ENCODE measurements around the gene KRT82. TPM values are rescaled to one million over a fixed set of nuclear protein-coding genes. Genes with fewer than 3 reads are reported as not detected.
"Not testable (repeated sequence)": the region's sequence is repeated elsewhere in the genome, so short reads cannot be mapped to it uniquely, and the experiment has no call there.

KRT82 gene
- not detected for total RNA-seq
- long read RNA-seq = 0 reads

DNA sequence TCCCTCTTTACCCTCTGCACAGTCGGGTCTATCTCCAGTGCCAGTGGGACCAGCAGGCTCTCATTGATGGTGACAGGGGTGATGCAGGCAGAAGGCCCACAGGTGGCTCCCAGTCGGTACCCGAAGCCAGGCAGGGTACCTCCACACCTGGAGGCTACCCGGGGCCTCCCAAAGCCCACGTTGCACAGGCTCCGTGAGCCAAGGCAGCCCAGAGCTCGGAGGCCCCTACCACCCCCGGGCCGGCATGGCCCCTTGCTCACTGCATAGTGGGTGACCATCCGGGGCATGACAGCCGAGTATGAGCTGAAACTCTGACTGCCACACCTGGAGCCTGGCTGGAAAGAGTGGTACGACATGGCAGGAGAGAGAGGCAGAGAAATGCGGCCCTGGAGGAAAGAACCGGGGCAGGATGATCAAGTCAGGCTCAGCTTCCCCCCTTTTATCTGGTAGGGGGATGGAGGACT, at the start of gene KRT82:
TSS of gene KRT82 (minus strand) at position 414 of the 464 bp plus-strand sequence. CDS start at position 356, 58 bp downstream.
- DNase-seq (no peak), ATAC-seq (no peak)
- intact Hi-C loops (cut with micrococcal nuclease) = no loop called here

DNA sequence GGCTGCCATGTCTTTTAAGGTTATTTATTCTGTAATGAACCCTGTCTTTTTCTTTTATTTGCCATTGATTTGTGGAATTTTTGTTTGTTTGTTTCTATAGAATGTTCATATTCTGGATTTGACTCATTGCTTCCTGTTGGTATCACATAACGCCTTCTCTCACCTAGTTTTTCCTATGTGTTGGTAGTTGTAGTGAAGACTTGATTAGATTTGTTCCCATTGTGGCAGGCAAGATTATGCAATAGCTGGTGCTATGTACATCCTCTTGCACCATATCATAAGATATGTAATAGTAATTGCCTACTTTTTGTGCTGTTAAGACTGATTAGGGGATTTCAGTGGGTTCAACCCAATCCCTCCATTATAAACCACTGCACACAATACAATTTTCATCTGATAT, 49.7 kb upstream of the KRT82 start:
- ATAC-seq (no peak), DNase-seq (no peak)
- intact Hi-C loops (cut with micrococcal nuclease) = no loop called here

DNA sequence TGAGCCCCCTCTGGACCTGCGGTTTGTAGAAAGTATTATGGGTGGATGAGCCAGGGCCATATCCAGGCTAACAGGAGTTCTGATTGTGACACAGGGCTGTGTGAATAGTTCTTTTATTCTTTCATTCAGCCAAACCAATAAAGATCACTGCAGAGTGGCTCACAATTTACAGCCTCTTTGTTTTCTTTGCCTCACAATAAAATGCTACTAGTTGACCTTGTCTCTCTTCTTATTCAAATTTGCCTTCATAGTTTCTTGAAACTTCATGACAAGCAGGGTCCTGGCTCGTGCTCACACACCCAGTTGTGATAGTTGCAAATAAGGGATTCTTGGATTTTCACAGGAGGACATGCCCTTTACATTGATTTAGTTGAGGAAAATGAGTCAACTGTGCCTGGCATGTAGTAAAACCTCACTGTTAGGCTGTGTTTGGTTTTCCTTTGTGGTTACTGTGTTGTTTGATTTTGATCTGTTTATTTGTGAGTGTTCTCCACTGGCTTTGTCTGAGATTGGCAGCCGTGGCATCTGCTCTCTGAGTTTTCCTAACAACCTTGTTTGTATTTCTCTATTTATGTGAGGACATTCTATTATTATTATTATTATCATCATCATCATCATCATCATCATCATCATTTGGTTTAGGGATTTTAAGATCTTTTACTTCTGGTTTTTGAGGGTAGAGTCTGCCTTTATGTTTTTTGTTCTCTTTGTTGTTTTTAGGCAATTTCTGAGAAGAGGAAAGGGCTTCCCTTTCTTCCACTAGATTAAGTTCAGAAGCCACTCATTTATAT, 48.5 kb upstream of the KRT82 start:
- intact Hi-C loops (cut with micrococcal nuclease) = no loop called here
- DNase-seq = no peak
- no peak for ATAC-seq

DNA sequence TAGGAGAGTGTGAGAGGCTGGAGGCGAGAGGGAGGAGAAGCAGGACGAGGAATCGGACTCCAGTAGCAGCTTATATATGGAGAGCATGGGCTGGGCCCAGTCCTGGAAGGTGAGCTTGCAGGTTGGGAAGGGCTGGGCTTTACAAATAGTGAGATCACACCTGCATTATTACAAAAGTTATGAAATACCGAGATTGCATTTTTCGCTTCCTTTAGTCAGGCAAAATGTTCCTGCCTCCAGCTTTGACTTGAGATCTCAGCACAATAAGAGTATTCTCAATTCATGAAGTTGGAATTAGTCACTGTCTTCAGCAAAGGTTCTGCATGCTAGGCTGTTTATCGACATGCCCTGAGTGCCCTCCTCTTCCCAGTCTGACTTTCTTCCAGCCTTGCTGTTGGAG, 46.0 kb upstream of the KRT82 start, which contains the start of gene KRT6B:
TSS of gene KRT6B (minus strand) at position 46 of the 400 bp plus-strand sequence. CDS start 68 bp downstream, outside the sequence.
- ATAC-seq (no peak), DNase-seq (no peak)
- intact Hi-C loops (cut with micrococcal nuclease) = no loop called here

DNA sequence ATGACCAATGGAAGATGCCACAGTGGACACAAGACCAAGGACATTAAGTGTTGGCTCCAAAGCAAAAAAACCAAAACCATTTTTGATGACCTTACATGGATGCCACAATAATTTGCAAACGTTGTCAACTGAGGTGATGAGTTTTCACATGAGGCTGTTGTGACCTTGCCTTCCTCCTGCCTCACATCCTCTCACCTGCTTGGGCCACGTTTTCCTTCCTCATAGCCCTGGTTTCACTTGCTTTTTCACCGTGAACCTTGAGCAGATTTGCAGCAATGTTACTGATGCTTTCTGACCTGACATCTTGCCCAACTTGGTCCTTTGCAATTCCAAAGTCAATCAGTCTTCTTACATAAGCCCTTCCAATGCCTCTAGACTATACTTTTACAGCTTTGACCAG, 42.1 kb upstream of the KRT82 start:
- intact Hi-C loops (cut with micrococcal nuclease) = no loop called here
- DNase-seq = no peak
- no peak for ATAC-seq

DNA sequence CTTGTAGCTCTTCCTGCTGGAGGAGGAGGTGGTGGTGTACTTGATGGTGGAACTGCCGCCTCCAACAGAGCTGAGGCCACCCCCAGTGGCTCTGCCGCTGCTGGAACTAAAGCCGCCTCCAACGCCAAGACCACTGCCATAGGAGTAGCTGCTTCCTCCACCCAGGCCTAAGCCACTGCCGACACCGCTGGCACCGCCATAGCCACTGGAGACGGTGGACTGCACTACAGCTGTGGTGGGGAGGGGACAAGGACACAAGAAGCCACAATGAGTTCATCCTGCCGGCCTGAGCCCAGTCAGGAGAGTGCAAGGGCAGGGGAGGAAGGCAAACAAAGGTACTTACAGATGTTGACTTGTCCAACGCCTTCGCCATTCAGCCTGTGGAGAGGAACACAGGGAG, 41.1 kb upstream of the KRT82 start:
- DNase-seq; ATAC-seq; intact Hi-C loops (cut with micrococcal nuclease): not testable (repeated sequence)

DNA sequence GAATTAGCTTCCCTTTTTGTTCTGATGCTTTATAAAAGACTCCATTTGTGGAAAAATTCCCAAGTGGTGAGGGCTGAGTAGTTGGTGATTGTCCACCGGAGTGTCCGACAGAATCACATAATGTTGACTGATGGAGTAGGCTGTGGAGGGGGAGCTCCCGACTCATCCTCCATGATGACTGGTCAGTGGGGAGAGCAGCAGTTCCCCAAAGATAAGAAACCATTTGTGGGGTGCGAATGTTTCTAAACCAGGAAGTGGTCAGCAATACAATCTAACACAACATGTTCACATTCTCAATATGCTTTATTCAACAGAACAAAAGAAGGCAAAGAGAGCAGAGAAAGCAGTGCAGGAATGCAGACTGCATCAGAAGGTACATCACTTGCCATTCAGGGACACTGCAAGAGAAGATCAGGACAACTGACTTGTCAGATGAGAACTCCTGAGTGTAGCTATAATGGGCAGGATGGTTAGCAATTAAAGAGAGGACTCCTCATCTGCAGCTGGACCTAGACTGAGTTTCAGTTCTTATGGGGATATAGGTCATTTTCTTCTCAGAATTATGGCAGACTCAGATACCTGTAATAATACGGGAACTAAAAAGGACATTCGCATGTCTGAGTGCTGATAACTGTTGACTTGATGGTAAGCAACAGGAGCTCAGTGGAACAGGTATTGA, 40.4 kb upstream of the KRT82 start:
- ATAC-seq = no peak
- intact Hi-C loops (cut with micrococcal nuclease) = no loop called here
- no peak for DNase-seq

DNA sequence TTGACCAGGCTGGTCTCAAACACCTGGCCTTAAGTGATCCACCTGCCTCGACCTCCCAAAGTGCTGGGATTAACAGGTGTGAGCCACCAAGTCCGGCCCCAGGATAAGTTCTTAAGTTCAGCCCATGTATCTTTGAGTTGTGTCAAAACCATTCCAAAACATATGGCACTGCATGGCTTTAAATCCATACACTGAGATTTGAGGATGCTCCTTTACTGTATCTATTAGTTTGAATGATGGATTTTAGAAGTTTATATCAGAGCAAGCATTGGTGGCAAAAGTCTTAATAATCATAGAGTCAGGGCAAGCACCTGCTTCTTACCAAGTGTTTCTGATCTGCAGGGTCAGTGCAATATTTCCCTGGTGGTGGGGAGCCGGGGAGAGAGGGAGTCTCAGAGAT, 39.7 kb upstream of the KRT82 start:
- intact Hi-C loops (cut with micrococcal nuclease) = no loop called here
- ATAC-seq = no peak
- DNase-seq = no peak

DNA sequence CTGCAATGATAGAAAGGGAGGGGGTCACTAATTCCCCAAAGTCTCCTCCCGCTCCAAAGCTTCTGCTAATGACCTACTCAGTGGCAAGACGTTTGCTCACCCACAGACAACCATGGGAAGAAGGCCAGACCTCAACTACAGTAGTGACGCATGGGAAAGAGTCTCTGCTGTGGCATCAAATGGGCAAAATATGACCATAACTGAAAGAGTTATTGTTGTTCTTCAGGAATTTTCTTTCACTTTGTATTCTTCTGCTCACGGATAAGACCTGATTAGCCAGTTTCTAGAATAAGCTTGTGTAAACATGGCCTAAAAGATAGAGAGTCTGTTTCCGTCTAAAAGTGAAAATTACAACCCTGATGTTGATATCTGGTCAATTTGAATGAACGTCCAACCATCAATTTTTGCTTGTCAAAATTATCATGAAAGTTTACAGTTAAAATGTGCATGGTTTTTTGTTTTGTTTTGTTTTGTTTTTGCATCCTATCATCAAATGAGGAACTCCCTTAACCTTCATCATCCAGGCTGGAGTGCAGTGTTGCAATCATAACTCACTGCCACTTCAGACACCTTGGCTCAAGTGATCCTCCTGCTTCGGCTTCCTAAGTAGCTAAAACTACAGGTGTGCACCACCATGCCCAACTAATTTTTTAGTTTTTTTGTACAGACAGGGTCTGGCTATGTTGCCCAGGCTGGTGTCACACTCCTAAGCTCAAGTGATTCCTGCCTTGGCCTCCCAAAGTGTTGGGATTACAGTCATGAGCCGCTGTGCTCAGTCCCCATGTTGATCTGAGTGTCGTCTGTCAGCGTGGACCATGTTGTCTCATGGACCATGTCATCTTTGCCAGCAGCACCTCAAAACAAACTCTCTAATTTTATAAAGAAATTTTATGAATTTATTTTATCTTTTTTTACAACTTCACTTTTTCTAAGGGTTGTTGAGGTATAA, 38.8 kb upstream of the KRT82 start:
- DNase-seq (no peak), ATAC-seq (no peak)
- intact Hi-C loops (cut with micrococcal nuclease) = no loop called here

DNA sequence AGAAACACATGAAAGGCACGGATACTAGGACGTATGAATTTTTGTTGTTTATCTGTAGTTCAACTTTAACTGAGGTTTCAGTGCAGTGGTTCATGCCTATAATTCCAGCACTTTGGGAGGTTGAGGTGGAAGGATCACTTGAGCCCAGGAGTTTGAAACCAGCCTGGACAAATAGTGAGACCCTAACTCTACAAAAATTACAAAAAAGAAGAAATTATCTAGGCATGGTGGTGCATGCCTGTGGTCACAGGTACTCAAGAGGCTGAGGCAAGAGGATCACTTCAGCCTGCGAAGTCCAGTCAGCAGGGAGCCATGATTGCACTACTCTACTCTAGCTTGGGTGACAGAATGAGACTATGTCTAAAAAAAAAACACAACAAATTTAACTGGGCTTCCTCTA, 37.8 kb upstream of the KRT82 start:
- intact Hi-C loops (cut with micrococcal nuclease) = no loop called here
- DNase-seq (no peak), ATAC-seq (no peak)

DNA sequence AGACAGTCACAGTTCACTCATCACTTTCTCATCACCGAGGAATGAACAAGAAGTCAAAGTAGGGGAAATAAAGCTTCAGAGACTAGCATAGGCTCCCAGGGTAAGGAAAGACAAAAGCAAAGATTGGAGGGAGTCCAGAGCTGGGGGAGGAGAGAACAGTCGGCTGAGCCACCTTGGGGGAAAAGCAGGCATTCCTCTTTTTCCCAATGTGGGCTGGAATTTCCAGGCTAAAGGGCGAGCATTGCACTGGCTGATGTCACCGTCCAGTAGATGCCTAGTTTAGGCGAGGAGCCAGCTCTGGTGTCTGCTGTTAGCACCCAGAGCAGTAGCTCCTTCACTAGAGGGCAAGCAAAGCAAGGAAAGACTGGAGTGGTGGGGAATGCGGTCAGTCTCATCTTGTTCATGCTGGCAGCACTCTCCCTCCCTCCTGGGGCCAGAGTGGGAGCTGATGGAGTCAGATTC, 36.5 kb upstream of the KRT82 start:
- intact Hi-C loops (cut with micrococcal nuclease) = no loop called here
- ATAC-seq (peak; percentile 72), DNase-seq (no peak)

DNA sequence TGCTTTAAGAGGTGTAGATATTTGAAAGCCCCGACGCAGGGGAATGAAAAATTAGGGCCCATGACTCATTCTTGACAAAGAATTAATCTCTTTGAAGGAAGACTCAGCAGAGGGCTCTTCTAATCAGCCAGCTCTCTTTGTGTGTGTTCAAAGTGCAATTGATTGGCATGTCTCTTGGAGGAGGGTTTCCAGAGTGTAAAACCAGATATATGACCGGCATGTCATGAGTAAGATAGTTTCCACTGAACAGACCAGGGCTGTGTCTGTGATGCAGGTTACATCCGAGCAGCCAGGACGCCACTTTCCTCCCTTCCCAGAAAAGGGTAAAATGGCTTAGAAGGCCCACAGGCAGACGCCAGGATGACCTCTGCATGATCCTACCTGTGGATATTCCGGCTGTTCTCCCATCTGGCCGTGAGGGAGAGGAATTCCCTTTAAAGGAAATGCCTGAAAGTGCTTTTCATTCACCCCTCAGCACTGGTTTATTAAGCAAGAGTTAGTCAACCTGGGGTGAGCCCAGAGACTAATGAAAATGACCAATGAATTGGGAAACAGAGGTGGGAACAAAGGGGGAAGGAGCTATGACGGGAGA, 35.3 kb upstream of the KRT82 start:
- intact Hi-C loops (cut with micrococcal nuclease) = no loop called here
- DNase-seq (no peak), ATAC-seq (no peak)

DNA sequence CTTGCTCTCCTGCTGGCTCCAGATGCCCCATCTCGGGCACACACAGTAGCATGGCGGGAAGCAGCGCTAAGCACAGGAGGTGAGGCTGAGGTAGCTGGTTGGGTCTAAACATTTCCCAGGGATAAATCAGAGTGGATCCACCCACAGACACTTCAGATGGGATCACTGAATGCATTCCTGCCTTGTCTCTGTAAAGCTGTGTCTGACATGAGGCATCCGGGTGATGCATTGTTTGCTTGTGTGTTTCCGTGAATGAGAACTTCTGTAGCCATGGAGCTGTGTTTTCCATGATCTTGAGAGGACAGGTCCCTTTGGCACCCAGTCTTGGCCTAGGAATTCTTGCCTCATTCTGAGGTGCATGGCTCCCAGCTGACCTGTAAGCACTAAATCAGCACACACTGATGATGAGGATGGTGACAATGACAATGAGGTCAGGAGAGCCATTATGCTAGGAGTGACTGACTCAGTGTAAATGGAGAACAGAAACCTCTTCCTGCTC, 34.7 kb upstream of the KRT82 start:
- intact Hi-C loops (cut with micrococcal nuclease) = no loop called here
- ATAC-seq (no peak), DNase-seq (no peak)

DNA sequence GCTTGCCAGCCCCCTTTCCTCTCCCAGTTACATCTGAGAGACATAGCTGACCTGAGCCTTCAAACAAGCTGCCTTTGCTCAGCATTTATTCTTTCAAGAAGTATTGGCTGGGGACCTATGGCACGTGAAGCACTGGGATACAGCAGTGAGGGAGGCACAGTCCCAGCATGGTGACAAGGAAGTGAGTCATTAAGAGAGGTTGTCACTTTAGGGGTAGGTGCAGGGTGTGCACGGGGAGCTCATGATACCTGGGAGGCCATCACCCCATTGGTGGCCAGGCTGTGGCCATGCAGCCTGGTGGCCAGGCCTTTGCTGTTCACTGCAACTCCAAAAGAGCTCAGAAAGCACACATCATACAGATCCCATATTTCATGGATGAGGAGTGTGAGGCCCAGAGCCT, 33.7 kb upstream of the KRT82 start:
- DNase-seq (no peak), ATAC-seq (no peak)
- intact Hi-C loops (cut with micrococcal nuclease) = no loop called here

DNA sequence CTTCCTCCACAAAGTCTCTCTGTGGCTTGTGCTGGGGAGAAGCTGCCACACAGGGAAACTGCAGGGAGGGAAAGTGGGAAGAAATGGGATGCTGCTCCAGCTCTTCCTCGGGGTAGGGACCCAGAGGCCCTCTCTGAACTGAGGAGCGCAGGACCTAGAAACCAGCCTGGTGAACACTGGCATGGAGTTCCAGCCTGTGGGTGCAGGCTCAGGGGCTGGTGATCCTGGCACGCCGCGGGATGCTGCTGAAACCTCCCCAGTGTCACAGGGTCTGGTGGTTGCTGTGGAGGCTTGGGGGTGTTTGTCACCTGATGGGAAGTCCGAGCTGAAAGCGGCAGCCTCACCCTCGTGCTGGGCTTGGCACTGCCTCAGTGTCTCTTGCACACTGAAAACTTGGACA, 33.3 kb upstream of the KRT82 start:
- no peak for ATAC-seq
- no peak for DNase-seq
- intact Hi-C loops (cut with micrococcal nuclease) = no loop called here

DNA sequence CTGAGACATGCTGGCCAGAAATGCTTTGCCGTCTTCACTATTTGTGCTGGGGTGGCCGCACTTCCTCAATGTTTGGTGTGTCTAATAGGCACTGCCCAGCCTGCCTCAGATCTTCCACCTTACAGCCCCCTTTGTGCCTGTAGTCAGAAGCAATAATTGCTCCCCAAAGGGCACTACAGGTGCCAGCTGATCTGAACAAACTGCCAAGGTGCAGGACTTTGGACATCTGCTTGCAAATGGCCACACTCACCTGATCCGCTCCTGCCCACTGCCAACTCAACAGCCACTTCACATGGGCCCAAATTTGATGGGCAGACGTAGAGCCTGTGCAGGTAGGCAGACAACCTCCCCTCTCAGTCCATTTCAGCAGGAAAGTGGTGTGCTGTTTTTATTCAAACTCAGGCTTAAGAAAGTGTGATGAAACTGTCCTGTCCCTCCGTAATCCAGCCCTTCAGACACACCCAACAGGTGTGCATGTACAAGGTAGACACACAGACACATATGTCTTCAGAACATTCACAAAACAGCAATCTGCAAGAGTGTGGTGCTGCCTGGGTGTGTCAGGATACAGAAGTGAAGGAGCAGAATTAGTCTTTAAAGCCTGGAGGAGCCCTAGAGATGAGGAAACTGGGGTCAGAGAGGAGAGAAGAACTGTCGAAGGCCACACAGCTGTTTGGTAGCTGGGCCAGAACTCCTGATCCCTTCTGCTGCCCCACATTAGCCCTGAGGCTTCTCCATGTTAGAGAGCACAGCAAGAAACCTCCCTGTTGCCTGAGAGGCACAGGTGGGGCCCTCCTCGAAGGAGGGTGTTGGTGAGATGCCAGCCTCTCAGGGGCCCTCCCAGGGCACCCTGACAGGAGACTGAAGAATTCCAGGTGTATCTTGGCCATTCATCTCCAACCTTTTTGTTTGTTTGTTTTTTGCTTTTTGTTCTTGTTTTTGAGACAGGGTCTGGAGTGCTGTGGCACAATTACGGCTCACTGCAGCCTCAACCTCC, 32.5 kb upstream of the KRT82 start:
- DNase-seq = no peak
- intact Hi-C loops (cut with micrococcal nuclease) = no loop called here
- no peak for ATAC-seq

DNA sequence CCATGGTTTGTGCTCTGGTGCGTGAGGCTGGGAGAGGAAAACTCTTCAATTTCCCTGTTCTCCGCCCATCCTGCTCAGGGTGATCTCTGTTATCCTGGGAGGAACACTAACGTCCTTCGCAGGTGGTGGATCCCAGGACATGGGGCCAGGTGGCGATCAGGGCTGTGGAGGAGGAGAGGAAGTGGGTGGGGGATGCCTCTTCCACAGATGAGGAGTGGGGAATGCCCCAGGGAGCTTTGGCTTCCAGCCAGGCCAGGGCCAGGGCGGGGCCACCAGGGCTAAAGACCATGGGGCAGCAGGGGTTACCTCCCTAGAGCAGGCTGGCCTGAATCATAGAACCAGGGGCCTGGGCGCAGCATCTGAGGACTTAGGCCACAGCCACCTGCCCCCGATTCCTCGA, 31.4 kb upstream of the KRT82 start:
- no peak for DNase-seq
- no peak for ATAC-seq
- intact Hi-C loops (cut with micrococcal nuclease) = no loop called here
